Tibial nerve (tissue), 4 donors: Measurements from ENCODE around the gene LY6G5B. TPM values are rescaled to one million over a fixed set of nuclear protein-coding genes. Genes with fewer than 3 reads are reported as not detected.

Experiments used
- DNase-seq, 2 donors: peaks; one replicate each; pipeline ENCODE4 v3.0.0-alpha.2; 2019; ENCODE audit warnings: low spot score in 2 of 2
- H3K27ac ChIP-seq, 4 donors: fragments of 200-600 bp; sonication (generic) in 3 of 4; one replicate each; pipeline ENCODE4 v1.5.1; 2017 to 2019; ENCODE audit warnings: mild to moderate bottlenecking in 1 of 4
- H3K27me3 ChIP-seq, 2 donors: fragments of 200-600 bp; sonication (generic) in 1 of 2; one replicate each; pipeline versions ENCODE4 v1.5.1 to v1.6.0; 2017 to 2019
- H3K36me3 ChIP-seq, 3 donors: fragments of 200-600 bp; sonication (generic); one replicate each; pipeline ENCODE4 v1.5.1; 2018 to 2019
- H3K4me1 ChIP-seq, 4 donors: fragments of 200-600 bp; sonication (generic) in 3 of 4; one replicate each; pipeline ENCODE4 v1.5.1; 2017 to 2019
- H3K4me3 ChIP-seq, 4 donors: fragments of 200-600 bp; sonication (generic) in 3 of 4; one replicate each; pipeline ENCODE4 v1.5.1; 2017 to 2019; ENCODE audit warnings: mild to moderate bottlenecking in 1 of 4, moderate library complexity in 1 of 4
- H3K9me3 ChIP-seq, 4 donors: fragments of 200-600 bp; sonication (generic) in 3 of 4; one replicate each; pipeline ENCODE4 v1.5.1; 2017 to 2019
- EP300 ChIP-seq, 2 donors: sonication (generic); formaldehyde crosslinking; IDR thresholded peaks; one replicate each; pipeline ENCODE4 v1.6.1; 2017; ENCODE audit warnings: antibody characterized with exemption in 2 of 2, mild to moderate bottlenecking in 1 of 2
- POLR2A ChIP-seq, 2 donors: fragments of 450-650 bp; IDR thresholded peaks; one replicate each; pipeline ENCODE4 v1.6.1; 2017; ENCODE audit warnings: antibody characterized with exemption in 2 of 2, mild to moderate bottlenecking in 2 of 2, moderate library complexity in 2 of 2
- WGBS, 2 donors: methylation state at CpG; one replicate each; pipeline ENCODE4 v1.1.5; 2018; 5-methylcytosine and 5-hydroxymethylcytosine counted together
- total RNA-seq, 4 donors: library from RNA; depleted of rRNA; stranded (reverse); fragments of >200 nt; gene quantifications; one replicate each; pipeline ENCODE4 v1.1.0, GENCODE V29; 2016
- TF ChIP-seq, protein P1 (sequence below), 5 experiments: fragments of 200-600 bp in 3 of 5; fragments of 450-650 bp in 2 of 5; sonication (generic) in 3 of 5; IDR thresholded peaks; one replicate each; pipeline ENCODE4 v1.5.1; 2016 to 2019; ENCODE audit warnings: antibody characterized with exemption in 5 of 5, mild to moderate bottlenecking in 3 of 5, moderate library complexity in 2 of 5

Gene LY6G5B
- total RNA-seq, 4 donors from 2014 or later: 7.6 to 13.0 (median 9.8) TPM

DNA sequence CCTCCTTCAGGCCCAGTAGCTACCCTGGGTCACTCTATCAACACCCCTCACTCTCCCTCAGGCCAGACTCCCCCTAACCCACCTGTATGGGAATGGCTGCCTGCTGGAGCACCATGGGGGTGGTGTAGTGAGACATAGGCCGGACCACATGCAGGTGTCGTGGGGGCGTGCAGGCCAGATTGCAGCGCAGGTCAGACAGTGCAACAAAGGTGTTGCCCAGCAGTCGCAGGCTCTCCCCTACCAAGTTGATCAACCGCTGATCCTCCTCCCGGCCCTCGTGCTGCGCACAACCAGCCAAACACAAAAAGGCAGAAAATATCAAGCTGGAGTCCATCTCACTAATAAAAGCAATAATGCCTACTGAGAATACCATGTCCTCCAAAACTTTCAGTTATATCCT is 24.5 kb upstream of the LY6G5B start:
- WGBS, 2 donors: 88 to 96% methylated on average over 9 of the region's 9 CpGs
- no peaks in the 10 kb centered on the region for H3K27me3 ChIP-seq
- DNase-seq: no peak
- H3K36me3 ChIP-seq: peaks cover 20 to 94% (median 52%) of the 10 kb centered on the region in 3 donors
- H3K9me3 ChIP-seq: no peaks in the 10 kb centered on the region
- TF ChIP-seq EP300 (IDR thresholded peaks at IDR 0.05) (no peak), POLR2A (IDR thresholded peaks at IDR 0.05) (no peak)
- TF ChIP-seq, protein P1, sequence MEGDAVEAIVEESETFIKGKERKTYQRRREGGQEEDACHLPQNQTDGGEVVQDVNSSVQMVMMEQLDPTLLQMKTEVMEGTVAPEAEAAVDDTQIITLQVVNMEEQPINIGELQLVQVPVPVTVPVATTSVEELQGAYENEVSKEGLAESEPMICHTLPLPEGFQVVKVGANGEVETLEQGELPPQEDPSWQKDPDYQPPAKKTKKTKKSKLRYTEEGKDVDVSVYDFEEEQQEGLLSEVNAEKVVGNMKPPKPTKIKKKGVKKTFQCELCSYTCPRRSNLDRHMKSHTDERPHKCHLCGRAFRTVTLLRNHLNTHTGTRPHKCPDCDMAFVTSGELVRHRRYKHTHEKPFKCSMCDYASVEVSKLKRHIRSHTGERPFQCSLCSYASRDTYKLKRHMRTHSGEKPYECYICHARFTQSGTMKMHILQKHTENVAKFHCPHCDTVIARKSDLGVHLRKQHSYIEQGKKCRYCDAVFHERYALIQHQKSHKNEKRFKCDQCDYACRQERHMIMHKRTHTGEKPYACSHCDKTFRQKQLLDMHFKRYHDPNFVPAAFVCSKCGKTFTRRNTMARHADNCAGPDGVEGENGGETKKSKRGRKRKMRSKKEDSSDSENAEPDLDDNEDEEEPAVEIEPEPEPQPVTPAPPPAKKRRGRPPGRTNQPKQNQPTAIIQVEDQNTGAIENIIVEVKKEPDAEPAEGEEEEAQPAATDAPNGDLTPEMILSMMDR (IDR thresholded peaks at IDR 0.05): no peak
- H3K4me1 ChIP-seq: peaks cover 0 to 11% (median 0%) of the 10 kb centered on the region in 4 donors
- H3K27ac ChIP-seq: no peak overlapping the region
- no peak overlapping the region for H3K4me3 ChIP-seq

DNA sequence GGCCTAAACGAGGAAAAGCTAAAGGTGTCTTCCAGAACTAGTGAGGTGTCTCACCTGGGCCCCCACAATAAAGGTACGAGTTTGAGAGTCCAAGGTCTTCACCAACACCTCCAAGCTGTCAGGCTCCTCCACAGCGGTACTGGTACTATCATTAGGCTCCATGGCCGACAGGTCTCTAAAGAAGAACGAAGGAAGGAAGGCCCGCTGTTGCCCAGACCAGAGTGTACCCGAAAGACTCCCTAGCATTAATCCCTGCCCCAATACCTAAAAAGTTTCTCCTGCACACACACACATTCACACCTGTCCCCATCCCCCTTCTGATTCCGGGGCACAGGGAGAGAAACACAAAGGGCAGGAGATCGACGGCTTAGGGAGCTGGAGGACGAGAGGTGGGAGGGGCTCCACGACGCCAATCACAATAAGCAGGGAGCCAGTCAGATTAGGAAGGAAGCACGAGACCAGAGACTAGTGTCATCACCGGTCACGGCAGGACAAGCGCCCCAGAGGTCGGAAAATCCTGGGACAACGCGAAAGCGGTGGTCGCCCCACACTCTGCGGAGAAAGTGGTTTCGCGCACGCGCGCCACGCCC is 18.1 kb upstream of the LY6G5B start:
- Histone ChIP-seq H3K9me3 (no peaks in the 10 kb centered on the region), H3K4me1 (peaks cover 0 to 33% (median 20%) of the 10 kb centered on the region in 4 donors), H3K36me3 (peaks cover 12 to 44% (median 15%) of the 10 kb centered on the region in 3 donors), H3K27ac (peak overlapping the region; percentile 96 to 100 (median 99)), H3K4me3 (peak overlapping the region; percentile 72 to 95 (median 80)), H3K27me3 (no peaks in the 10 kb centered on the region)
- no peak for TF ChIP-seq POLR2A (IDR thresholded peaks at IDR 0.05)
- no peak for TF ChIP-seq EP300 (IDR thresholded peaks at IDR 0.05)
- TF ChIP-seq, protein P1 (IDR thresholded peaks at IDR 0.05): no peak
- peak; percentile 57 to 75 for DNase-seq
- WGBS, 2 donors: 1 to 3% methylated on average over 28 to 29 of the region's 29 CpGs

DNA sequence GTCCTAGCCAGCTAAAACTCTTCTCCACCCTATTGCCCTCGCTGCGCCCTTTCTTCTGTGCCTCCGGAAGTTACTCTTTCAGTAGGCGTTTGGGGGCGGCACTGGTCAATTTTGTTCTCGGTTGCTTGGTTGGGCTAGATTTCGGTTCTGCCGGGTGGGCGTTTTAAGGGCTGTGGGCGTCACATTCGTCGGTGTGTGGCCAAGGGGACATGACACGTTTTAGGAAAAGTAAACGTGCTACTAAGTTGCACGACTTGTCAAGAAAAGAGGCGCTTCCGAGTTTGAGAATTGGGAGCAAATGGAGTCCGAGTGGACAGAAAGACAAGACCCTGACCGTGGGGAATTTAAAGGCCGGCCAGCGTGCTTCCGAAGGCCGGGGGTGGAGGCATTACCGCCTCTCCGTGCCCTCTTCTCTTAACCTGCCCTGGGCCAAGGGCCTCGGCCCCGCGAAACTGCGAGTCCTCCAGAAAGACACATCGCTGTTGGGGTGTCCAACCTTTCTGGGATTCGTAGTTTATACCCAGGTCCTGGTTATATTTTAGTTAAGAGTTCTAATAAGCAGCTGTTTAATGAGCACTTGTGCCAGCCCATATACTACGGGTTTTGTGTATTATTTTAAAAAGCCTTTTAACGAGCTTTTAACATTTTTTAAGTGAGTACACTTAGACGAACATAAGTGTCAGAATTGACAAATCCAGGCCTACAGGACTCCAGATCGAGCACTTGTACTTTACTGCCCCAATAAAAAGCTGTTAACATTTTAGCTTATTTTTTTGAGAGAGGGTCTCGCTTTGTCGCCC is 16.7 kb upstream of the LY6G5B start:
- 8 to 9% methylated on average over 33 to 37 of the region's 37 CpGs for whole genome bisulfite sequencing, 2 donors
- TF ChIP-seq, protein P1 (IDR thresholded peaks at IDR 0.05): peak in 1 of 5 experiments; percentile 12
- TF ChIP-seq POLR2A (IDR thresholded peaks at IDR 0.05) (no peak), EP300 (IDR thresholded peaks at IDR 0.05) (no peak)
- H3K9me3 ChIP-seq: no peaks in the 10 kb centered on the region
- H3K36me3 ChIP-seq: peaks cover 9 to 44% (median 15%) of the 10 kb centered on the region in 3 donors
- peaks cover 0 to 44% (median 24%) of the 10 kb centered on the region in 4 donors for H3K4me1 ChIP-seq
- H3K27me3 ChIP-seq: no peaks in the 10 kb centered on the region
- H3K27ac ChIP-seq: peak overlapping the region; percentile 96 to 100 (median 99)
- DNase-seq: peak; percentile 80 to 91
- H3K4me3 ChIP-seq: peak overlapping the region; percentile 72 to 95 (median 80)

- WGBS, 2 donors: 93% methylated on average over 8 of the region's 8 CpGs
- H3K27me3 ChIP-seq: no peaks in the 10 kb centered on the region
- TF ChIP-seq EP300 (IDR thresholded peaks at IDR 0.05): no peak
- TF ChIP-seq POLR2A (IDR thresholded peaks at IDR 0.05): no peak
- TF ChIP-seq, protein P1 (IDR thresholded peaks at IDR 0.05): no peak
- H3K9me3 ChIP-seq: no peaks in the 10 kb centered on the region
- H3K27ac ChIP-seq: no peak overlapping the region
- no peak overlapping the region for H3K4me3 ChIP-seq
- H3K36me3 ChIP-seq: peaks cover 0 to 37% (median under 1%) of the 10 kb centered on the region in 3 donors
- peaks cover 0 to 55% (median 39%) of the 10 kb centered on the region in 4 donors for H3K4me1 ChIP-seq
- no peak for DNase-seq
These were observed 15.0 kb upstream of the LY6G5B start for GRCh38 chr6:31654574-31655348.
